BLaER1 (cell line): ENCODE measurements around the gene PTPRK.

Source experiments
- H3K27ac ChIP-seq: shearing (Covaris generic); formaldehyde crosslinking; 2 replicates; pipeline ENCODE4 v1.8.1; 2022
- H3K27me3 ChIP-seq: shearing (Covaris generic); formaldehyde crosslinking; 2 replicates; pipeline ENCODE4 v1.8.1; 2022
- H3K36me3 ChIP-seq: shearing (Covaris generic); formaldehyde crosslinking; 2 replicates; pipeline ENCODE4 v1.8.1; 2022
- H3K4me1 ChIP-seq: shearing (Covaris generic); formaldehyde crosslinking; 2 replicates; pipeline ENCODE4 v1.8.1; 2022
- H3K4me2 ChIP-seq: shearing (Covaris generic); formaldehyde crosslinking; 2 replicates; pipeline ENCODE4 v1.8.1; 2022
- H3K4me3 ChIP-seq: shearing (Covaris generic); formaldehyde crosslinking; 2 replicates; pipeline ENCODE4 v1.8.1; 2022
- H3K9ac ChIP-seq: shearing (Covaris generic); formaldehyde crosslinking; 2 replicates; pipeline ENCODE4 v1.8.1; 2022
- H3K9me3 ChIP-seq: shearing (Covaris generic); formaldehyde crosslinking; 2 replicates; pipeline ENCODE4 v1.8.1; 2022
- H4K20me1 ChIP-seq: shearing (Covaris generic); formaldehyde crosslinking; 2 replicates; pipeline ENCODE4 v1.8.1; 2022
- Cebpa-rat ChIP-seq: shearing (Covaris generic); IDR thresholded peaks from 2 replicates; pipeline ENCODE4 v1.8.1; 2022

Gene PTPRK

GRCh38 chr6:128479991-128480390, 40.4 kb downstream of the PTPRK start:
- Histone ChIP-seq H3K4me3 (no peak overlapping the region), H3K27me3 (no peaks in the 10 kb centered on the region), H3K4me2 (no peak overlapping the region), H3K27ac (no peak overlapping the region), H3K4me1 (peaks cover 10% of the 10 kb centered on the region), H3K36me3 (no peaks in the 10 kb centered on the region), H4K20me1 (no peaks in the 10 kb centered on the region), H3K9me3 (no peaks in the 10 kb centered on the region), H3K9ac (no peak overlapping the region)
- no peak for TF ChIP-seq Cebpa-rat

- H4K20me1 ChIP-seq, result no peaks in the 10 kb centered on the region
- H3K4me1 ChIP-seq, result peaks cover 10% of the 10 kb centered on the region
- peak overlapping the region; percentile 54 for H3K4me2 ChIP-seq
- no peak overlapping the region for H3K9ac ChIP-seq
- H3K36me3 ChIP-seq, result no peaks in the 10 kb centered on the region
- no peak overlapping the region for H3K27ac ChIP-seq
- no peaks in the 10 kb centered on the region for H3K9me3 ChIP-seq
- no peak overlapping the region for H3K4me3 ChIP-seq
- TF ChIP-seq Cebpa-rat, result no peak
- H3K27me3 ChIP-seq, result no peaks in the 10 kb centered on the region
Observed at GRCh38 chr6:128479048-128479666, 41.2 kb downstream of the PTPRK start.

- no peaks in the 10 kb centered on the region for H3K27me3 ChIP-seq
- peaks cover 10% of the 10 kb centered on the region for H3K4me1 ChIP-seq
- no peak overlapping the region for H3K27ac ChIP-seq
- H3K36me3 ChIP-seq, result no peaks in the 10 kb centered on the region
- no peak for TF ChIP-seq Cebpa-rat
- H3K4me3 ChIP-seq, result no peak overlapping the region
- no peak overlapping the region for H3K9ac ChIP-seq
- H4K20me1 ChIP-seq, result no peaks in the 10 kb centered on the region
- H3K9me3 ChIP-seq, result no peaks in the 10 kb centered on the region
- H3K4me2 ChIP-seq, result peak overlapping the region; percentile 54
Observed at GRCh38 chr6:128478230-128479047, 42.0 kb downstream of the PTPRK start.

- Histone ChIP-seq H3K4me2 (no peak overlapping the region), H3K4me1 (peaks cover 10% of the 10 kb centered on the region), H4K20me1 (no peaks in the 10 kb centered on the region), H3K27me3 (no peaks in the 10 kb centered on the region), H3K36me3 (no peaks in the 10 kb centered on the region), H3K4me3 (no peak overlapping the region), H3K9ac (no peak overlapping the region), H3K9me3 (no peaks in the 10 kb centered on the region), H3K27ac (no peak overlapping the region)
- TF ChIP-seq Cebpa-rat, result no peak
Observed at GRCh38 chr6:128474933-128475332, 45.5 kb downstream of the PTPRK start.

- peaks cover 10% of the 10 kb centered on the region for H3K4me1 ChIP-seq
- no peak overlapping the region for H3K27ac ChIP-seq
- no peaks in the 10 kb centered on the region for H3K36me3 ChIP-seq
- no peak for TF ChIP-seq Cebpa-rat
- H3K4me3 ChIP-seq, result no peak overlapping the region
- H3K4me2 ChIP-seq, result no peak overlapping the region
- H3K27me3 ChIP-seq, result no peaks in the 10 kb centered on the region
- H3K9me3 ChIP-seq, result no peaks in the 10 kb centered on the region
- no peak overlapping the region for H3K9ac ChIP-seq
- H4K20me1 ChIP-seq, result no peaks in the 10 kb centered on the region
Observed at GRCh38 chr6:128474481-128474880, 45.9 kb downstream of the PTPRK start.

GRCh38 chr6:128471907-128472306, 48.5 kb downstream of the PTPRK start:
- H3K4me1 ChIP-seq, result no peaks in the 10 kb centered on the region
- no peaks in the 10 kb centered on the region for H3K36me3 ChIP-seq
- H3K27me3 ChIP-seq, result no peaks in the 10 kb centered on the region
- TF ChIP-seq Cebpa-rat, result no peak
- no peak overlapping the region for H3K4me3 ChIP-seq
- H3K27ac ChIP-seq, result no peak overlapping the region
- H4K20me1 ChIP-seq, result no peaks in the 10 kb centered on the region
- H3K9ac ChIP-seq, result no peak overlapping the region
- H3K4me2 ChIP-seq, result no peak overlapping the region
- no peaks in the 10 kb centered on the region for H3K9me3 ChIP-seq

- no peaks in the 10 kb centered on the region for H3K9me3 ChIP-seq
- TF ChIP-seq Cebpa-rat, result no peak
- no peak overlapping the region for H3K4me2 ChIP-seq
- H4K20me1 ChIP-seq, result 0 out of 2 replicates have a peak, but pooled peaks cover 6% of the 10 kb centered on the region
- H3K36me3 ChIP-seq, result no peaks in the 10 kb centered on the region
- H3K4me3 ChIP-seq, result no peak overlapping the region
- no peaks in the 10 kb centered on the region for H3K4me1 ChIP-seq
- no peak overlapping the region for H3K27ac ChIP-seq
- no peaks in the 10 kb centered on the region for H3K27me3 ChIP-seq
- no peak overlapping the region for H3K9ac ChIP-seq
Observed at GRCh38 chr6:128465368-128466343, 54.7 kb downstream of the PTPRK start.

- no peak overlapping the region for H3K4me2 ChIP-seq
- no peak for TF ChIP-seq Cebpa-rat
- 0 out of 2 replicates have a peak, but pooled peaks cover 6% of the 10 kb centered on the region for H4K20me1 ChIP-seq
Observed at GRCh38 chr6:128464790-128465189, 55.6 kb downstream of the PTPRK start.

GRCh38 chr6:128463942-128464341, 56.5 kb downstream of the PTPRK start:
- no peak overlapping the region for H3K27ac ChIP-seq
- no peak overlapping the region for H3K4me2 ChIP-seq
- H3K4me3 ChIP-seq, result no peak overlapping the region
- no peaks in the 10 kb centered on the region for H3K9me3 ChIP-seq
- no peaks in the 10 kb centered on the region for H3K36me3 ChIP-seq
- no peak for TF ChIP-seq Cebpa-rat
- H3K4me1 ChIP-seq, result no peaks in the 10 kb centered on the region
- H3K27me3 ChIP-seq, result no peaks in the 10 kb centered on the region
- 0 out of 2 replicates have a peak, but pooled peaks cover 6% of the 10 kb centered on the region for H4K20me1 ChIP-seq
- no peak overlapping the region for H3K9ac ChIP-seq

More at GRCh38 chr6:128464790-128465189, 55.6 kb downstream of the PTPRK start:
- Histone ChIP-seq H3K27ac (no peak overlapping the region), H3K4me1 (no peaks in the 10 kb centered on the region), H3K27me3 (no peaks in the 10 kb centered on the region), H3K4me3 (no peak overlapping the region), H3K9ac (no peak overlapping the region), H3K9me3 (no peaks in the 10 kb centered on the region), H3K36me3 (no peaks in the 10 kb centered on the region)
